HepG2 (cell line): ENCODE results near the gene SIVA1. TPM values are rescaled to one million over a fixed set of nuclear protein-coding genes. Genes with fewer than 3 reads are reported as not detected.

ENCODE experiments used
- ARID4A ChIP-seq: sonication (generic); formaldehyde crosslinking; IDR thresholded peaks from 2 replicates; pipeline ENCODE4 v1.5.0; 2020; ENCODE audit warnings: mild to moderate bottlenecking, missing genetic modification reagents, borderline replicate concordance
- ATRX ChIP-seq: sonication (generic); formaldehyde crosslinking; IDR thresholded peaks from 2 replicates; pipeline ENCODE4 v1.4.0; 2020; ENCODE audit warnings: missing genetic modification reagents, borderline replicate concordance
- CCDC6 ChIP-seq: sonication (generic); formaldehyde crosslinking; IDR thresholded peaks from 2 replicates; pipeline ENCODE4 v1.8.1; 2022; ENCODE audit warnings: mild to moderate bottlenecking, missing genetic modification reagents, moderate library complexity
- EED ChIP-seq: sonication (generic); formaldehyde crosslinking; IDR thresholded peaks from 2 replicates; pipeline ENCODE4 v1.5.0; 2020; ENCODE audit warnings: mild to moderate bottlenecking, missing genetic modification reagents
- FOXP1 ChIP-seq, 2 experiments: fragments of 450-650 bp in 1 of 2; IDR thresholded peaks; 2 replicates each; pipeline ENCODE4 v1.6.1; 2017 to 2018; ENCODE audit warnings: antibody characterized with exemption in 1 of 2
- IRF9 ChIP-seq: sonication (generic); formaldehyde crosslinking; IDR thresholded peaks from 2 replicates; pipeline ENCODE4 v1.8.0; 2022; ENCODE audit warnings: missing genetic modification reagents, mild to moderate bottlenecking, borderline replicate concordance
- NR2C2 ChIP-seq: sonication (generic); formaldehyde crosslinking; IDR thresholded peaks from 2 replicates; pipeline ENCODE4 v1.4.0; 2020; ENCODE audit warnings: missing genetic modification reagents, mild to moderate bottlenecking, moderate library complexity, borderline replicate concordance
- RAD51 ChIP-seq: fragments of 450-650 bp; IDR thresholded peaks from 2 replicates; pipeline ENCODE4 v1.6.1; 2016; ENCODE audit warnings: borderline replicate concordance
- RARG ChIP-seq: sonication (generic); formaldehyde crosslinking; IDR thresholded peaks from 2 replicates; pipeline ENCODE4 v1.4.0; 2020; ENCODE audit warnings: low read depth, mild to moderate bottlenecking, missing genetic modification reagents
- TERF1 ChIP-seq: sonication (generic); formaldehyde crosslinking; IDR thresholded peaks from 2 replicates; pipeline ENCODE4 v1.8.0; 2022; ENCODE audit warnings: mild to moderate bottlenecking, missing genetic modification reagents, moderate library complexity
- ZBTB10 ChIP-seq: sonication (generic); formaldehyde crosslinking; IDR thresholded peaks from 2 replicates; pipeline ENCODE4 v1.4.0; 2020; ENCODE audit warnings: missing genetic modification reagents, borderline replicate concordance
- ZBTB4 ChIP-seq: sonication (generic); formaldehyde crosslinking; IDR thresholded peaks from 2 replicates; pipeline ENCODE4 v1.4.0; 2020; ENCODE audit warnings: missing genetic modification reagents, mild to moderate bottlenecking, borderline replicate concordance
- ZMYM4 ChIP-seq: sonication (generic); formaldehyde crosslinking; IDR thresholded peaks from 2 replicates; pipeline ENCODE4 v1.8.1; 2023; ENCODE audit warnings: mild to moderate bottlenecking, missing genetic modification reagents
- ZNF138 ChIP-seq: sonication (generic); formaldehyde crosslinking; IDR thresholded peaks from 2 replicates; pipeline ENCODE4 v1.5.0; 2020; ENCODE audit warnings: mild to moderate bottlenecking, low read depth, missing genetic modification reagents
- ZNF20 ChIP-seq: sonication (generic); formaldehyde crosslinking; IDR thresholded peaks from 2 replicates; pipeline ENCODE4 v1.4.0; 2020; ENCODE audit warnings: mild to moderate bottlenecking, moderate library complexity, missing genetic modification reagents
- ZNF225 ChIP-seq: sonication (generic); formaldehyde crosslinking; IDR thresholded peaks from 2 replicates; pipeline ENCODE4 v1.4.0; 2020; ENCODE audit warnings: mild to moderate bottlenecking, missing genetic modification reagents
- ZNF850 ChIP-seq: sonication (generic); formaldehyde crosslinking; conservative IDR thresholded peaks from 2 replicates; pipeline ENCODE4 v1.9.0; 2021; ENCODE audit warnings: mild to moderate bottlenecking, missing genetic modification reagents
- polyA plus RNA-seq, 8 experiments: library from polyadenylated mRNA; depleted of rRNA in 3 of 8; stranded (reverse) in 7 of 8; unstranded in 1 of 8; fragments of >200 nt; fragmentation: Illumina TruSeq in 4 of 8; extraction: Trizol in 4 of 8; gene quantifications; 2 replicates each; pipeline versions ENCODE4 v1.2.1 to v1.2.3, GENCODE V29; 2011 to 2016; ENCODE audit warnings: low read depth in 4 of 8, missing spikeins in 1 of 8, mixed read lengths in 1 of 8; ENCODE audit not compliant: insufficient read depth in 1 of 8
- total RNA-seq, 5 experiments: library from RNA; depleted of rRNA; stranded (reverse); fragments of >200 nt; fragmentation: Illumina TruSeq; extraction: Trizol; gene quantifications; 2 replicates each; pipeline ENCODE4 v1.2.3, GENCODE V29; 2016; ENCODE audit warnings: low read depth in 1 of 5

SIVA1 gene
- total and polyA plus RNA-seq, 2 of the 13 experiments (the other 11 are each of a cell fraction or from before 2014, with no cell fraction given): 123 to 186 TPM

- no peak for TF ChIP-seq ZBTB10 (CRISPR knock-in tag)
- no peak for TF ChIP-seq ATRX (CRISPR knock-in tag)
- TF ChIP-seq ZNF225: 0 out of 2 replicates have a peak, but pooled peaks have one; percentile 54
- TF ChIP-seq ZBTB4 (CRISPR knock-in tag): no peak
- 0 out of 2 replicates have a peak, but pooled peaks have one; percentile 21 for TF ChIP-seq IRF9 (CRISPR knock-in tag)
- TF ChIP-seq RARG: no peak
- no peak for TF ChIP-seq CCDC6 (CRISPR knock-in tag)
- 0 out of 2 replicates have a peak, but pooled peaks have one; percentile 67 for TF ChIP-seq EED (CRISPR knock-in tag)
- TF ChIP-seq NR2C2: peak; percentile 74
- no peak for TF ChIP-seq RAD51
- no peak for TF ChIP-seq TERF1
- no peak for TF ChIP-seq ZMYM4
- TF ChIP-seq ZNF850 (CRISPR knock-in tag): no peak
- peak; percentile 27; the same call in 1 of the 2 replicates for TF ChIP-seq ARID4A (CRISPR knock-in tag)
- no peak for TF ChIP-seq ZNF138
- no peak for TF ChIP-seq FOXP1 (IDR thresholded peaks at IDR 0.05)
- TF ChIP-seq FOXP1 (CRISPR knock-in tag; IDR thresholded peaks at IDR 0.05): no peak
- no peak for TF ChIP-seq ZNF20 (CRISPR knock-in tag)
Observed at GRCh38 chr14:104794631-104794992, 41.7 kb downstream of the SIVA1 start (continued).
